NCI-H128 (cell line): ENCODE data around the gene CRYBG3.

Source experiments
- DNase-seq: peaks from one replicate; lab custom pipeline; 2025; ENCODE audit not compliant: unreplicated experiment; lab: John Stamatoyannopoulos, UW

Gene CRYBG3

DNA sequence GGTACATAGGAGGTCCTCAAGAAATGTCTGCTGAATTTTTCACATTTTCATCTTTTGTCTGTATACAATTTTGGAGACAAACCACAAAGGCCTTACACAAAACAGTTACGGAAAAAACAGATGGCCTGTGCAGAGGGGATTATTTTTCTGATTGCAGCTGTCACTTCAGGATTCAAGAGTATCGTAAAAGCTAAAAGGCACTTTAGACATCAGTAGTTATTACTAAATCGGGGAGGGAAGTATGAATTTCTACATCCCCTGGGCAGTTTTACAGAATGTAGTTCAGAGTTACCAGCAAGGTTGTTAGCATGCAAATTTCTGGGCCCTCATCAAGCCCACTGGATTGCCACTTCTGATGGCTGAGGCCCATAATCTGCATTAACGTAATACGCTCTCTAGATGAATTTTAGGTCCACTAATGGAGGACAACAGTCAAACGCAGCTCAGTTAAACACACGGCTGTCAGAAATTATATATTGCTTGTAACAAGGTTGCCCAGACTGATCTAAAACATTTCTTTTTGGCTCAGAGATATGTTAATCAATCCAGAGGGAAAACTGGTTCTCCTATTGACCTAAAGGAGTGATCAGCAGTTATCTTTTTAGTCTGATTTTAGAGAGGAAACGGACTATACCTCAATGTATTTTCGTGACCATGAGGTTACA lies 149.3 kb downstream of the CRYBG3 start:
- DNase-seq, result no peak

DNA sequence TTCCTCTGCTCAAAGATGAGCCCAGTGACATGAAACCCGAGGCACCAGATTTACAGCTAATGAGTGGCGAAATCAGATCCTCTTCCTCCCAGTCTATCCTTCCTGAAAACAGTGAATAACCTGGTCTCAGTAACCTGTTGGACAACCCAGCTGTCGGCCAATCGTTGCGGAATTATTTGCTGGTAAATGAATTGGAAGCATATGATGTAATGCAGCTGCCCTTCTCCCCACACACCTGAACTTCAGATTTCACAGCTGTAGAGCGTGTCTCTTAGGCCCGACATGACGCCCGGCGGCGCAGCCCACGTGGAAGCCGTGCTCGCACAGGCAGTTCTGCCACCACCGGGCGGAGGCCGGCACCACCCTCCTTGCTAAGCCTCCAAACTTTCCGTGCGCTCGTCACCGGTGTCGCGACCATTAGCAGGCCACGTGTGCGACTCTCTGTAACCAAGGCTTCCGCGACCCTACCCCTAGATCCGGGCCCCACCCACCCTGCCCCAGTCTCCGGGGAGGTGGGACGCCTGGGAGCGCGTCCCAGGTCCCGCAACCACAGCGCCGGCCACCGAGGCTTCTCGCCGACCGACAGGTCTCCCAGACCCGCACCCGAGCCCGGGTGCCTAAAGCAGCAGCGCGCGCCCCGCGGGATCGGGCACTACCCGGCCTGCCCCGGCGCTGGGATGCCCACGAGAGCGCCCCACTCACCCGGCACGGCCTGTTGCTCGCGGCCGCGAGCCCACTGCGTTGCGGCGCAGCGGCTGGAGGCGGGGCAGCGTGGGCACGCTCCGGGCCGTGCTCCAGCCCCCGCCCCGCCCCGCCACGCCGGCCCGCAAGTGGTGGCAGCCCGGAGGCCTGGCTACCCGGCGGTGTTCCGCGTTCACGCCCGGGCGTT lies 150.1 kb downstream of the CRYBG3 start, which contains the start of gene RIOX2:
TSS of gene RIOX2 (minus strand) at position 753 of the 889 bp plus-strand sequence. CDS start 4,838 bp downstream, outside the sequence.
- no peak for DNase-seq

DNA sequence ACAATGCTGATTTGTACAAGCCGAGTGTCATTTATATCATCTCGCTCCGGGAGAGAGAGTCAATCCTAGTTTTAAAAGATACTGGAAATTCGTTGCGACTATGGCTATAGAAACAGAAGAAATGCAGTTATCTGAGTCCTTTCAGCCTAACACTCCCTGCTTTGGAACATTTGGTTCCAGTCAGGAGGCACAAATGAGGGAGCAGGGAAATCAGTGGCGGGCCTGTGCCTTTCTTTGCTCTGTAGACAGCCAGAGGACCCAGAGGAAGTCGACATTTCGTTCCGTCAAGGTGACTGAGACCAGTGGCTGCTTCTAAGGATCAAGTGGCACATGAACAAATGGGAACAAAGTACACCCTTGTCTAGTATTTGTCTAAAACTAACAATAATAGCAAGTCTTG lies 151.2 kb downstream of the CRYBG3 start:
- no peak for DNase-seq

DNA sequence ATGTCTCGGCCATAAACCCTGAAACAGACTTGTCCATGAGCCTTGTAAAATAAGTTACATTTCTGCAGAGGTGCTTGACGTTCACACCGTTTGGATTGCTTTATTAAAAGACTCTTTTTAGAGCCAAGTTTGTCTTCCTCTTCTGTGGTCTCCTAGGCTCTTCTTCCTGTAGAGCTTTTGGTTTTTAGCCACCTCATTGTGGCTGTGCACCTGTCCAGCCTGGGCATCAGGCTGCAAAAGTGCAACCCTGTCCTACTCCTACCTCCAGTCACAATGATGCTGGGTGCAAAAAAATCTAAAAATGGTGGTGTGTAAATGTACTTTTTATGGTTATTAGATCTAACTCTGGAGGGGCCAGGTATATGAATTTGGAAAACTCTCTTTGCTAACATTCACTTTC lies 153.2 kb downstream of the CRYBG3 start:
- no peak for DNase-seq

DNA sequence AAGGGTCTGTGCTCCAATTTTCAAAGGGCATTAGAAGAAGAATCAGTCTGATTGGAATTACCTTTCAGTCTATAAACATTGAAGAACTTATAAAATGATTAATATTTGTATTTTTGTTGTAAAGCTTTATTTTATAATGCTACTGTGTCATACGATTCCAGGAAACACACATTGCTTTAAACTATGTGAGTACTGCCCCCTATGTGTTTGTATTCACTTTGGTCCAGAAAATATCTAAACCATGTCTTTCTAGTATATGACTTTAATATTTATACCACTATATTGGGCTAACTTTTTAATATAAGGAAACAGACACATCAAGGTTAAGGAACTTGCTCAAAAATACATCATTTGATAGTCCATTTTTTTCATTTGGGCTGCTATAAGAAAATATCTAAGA lies 153.7 kb downstream of the CRYBG3 start:
- DNase-seq, result no peak

DNA sequence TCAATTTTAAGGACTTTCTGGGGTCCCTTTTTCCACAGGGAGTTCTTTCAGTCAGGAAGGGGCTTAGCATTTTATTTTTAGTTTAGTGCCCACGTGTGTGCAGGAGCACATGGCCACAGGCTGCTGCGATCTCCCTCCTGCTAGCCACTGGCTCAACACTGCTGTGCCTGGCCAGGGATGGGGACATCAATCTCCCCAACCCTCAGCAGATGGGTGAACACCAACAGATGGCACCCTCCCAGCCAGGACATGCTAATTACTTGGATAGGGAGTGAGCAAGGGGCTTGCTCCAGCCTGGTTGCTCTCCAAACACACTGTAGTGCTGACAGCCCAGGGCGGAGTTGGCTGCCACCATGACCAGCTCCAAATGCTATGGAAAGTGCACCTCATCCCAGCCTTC lies 157.8 kb downstream of the CRYBG3 start:
- DNase-seq, result no peak

DNA sequence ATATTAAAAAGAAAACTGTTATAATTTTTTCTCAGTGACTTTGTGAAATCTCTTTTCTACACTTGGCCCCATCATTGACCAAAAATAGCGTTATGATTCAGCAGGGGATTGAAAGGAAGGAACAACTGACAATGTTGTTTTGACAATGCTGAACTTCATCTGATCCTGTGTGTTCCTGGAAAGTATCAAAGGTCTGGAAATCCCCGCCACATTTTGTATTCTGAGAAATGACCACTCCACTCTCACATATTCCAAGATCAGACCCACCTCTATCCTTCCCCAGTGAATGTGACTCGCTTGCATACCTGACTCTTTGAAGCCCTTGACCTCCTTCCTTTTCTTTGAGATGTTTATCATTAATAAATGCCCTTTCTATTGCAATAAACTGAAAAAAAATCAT lies 160.1 kb downstream of the CRYBG3 start:
- no peak for DNase-seq

DNA sequence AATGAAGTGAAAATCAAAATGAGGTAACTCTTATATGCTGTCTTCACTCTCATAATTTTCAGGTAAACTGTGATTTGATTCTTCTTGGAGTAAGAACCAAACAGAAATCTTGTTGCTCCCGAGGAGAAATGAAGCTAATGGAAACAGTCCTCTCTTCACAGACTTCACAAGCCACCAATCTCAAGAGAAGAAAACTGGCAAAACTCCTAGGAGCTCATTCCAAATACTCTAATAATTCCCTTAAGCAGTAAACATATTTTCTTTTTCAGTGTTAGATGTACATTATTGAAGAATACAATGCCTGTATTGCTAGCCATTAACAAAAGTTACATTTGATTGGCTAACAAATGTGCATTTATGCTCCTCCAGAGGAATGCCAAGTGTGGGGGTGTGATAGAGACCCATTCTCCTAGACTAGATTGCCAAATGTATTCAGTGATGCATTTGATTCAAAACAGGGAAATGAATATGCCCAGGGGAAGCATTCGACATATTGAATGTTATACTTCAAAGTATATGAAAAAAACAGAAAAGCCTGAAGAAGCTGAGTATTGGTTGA lies 162.2 kb downstream of the CRYBG3 start:
- DNase-seq, result no peak

DNA sequence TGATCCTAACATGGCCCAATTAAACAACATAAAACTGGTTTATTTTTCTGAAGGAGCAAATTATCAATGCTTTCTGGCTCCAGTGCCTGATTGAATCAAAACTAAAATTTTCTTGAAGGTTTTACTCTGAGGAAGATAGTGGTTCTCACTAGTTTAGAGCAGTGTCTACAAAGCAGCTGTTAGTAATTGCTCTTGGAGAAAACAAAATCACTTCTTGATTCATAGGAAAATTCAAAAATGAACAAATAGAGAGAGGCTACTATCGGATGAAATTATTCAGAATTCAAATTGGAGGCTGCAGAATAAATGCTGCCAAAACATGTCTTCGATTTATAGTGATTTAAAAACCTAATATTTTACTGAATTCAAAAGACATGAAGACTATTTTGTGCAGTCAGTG lies 165.5 kb downstream of the CRYBG3 start:
- DNase-seq, result no peak

DNA sequence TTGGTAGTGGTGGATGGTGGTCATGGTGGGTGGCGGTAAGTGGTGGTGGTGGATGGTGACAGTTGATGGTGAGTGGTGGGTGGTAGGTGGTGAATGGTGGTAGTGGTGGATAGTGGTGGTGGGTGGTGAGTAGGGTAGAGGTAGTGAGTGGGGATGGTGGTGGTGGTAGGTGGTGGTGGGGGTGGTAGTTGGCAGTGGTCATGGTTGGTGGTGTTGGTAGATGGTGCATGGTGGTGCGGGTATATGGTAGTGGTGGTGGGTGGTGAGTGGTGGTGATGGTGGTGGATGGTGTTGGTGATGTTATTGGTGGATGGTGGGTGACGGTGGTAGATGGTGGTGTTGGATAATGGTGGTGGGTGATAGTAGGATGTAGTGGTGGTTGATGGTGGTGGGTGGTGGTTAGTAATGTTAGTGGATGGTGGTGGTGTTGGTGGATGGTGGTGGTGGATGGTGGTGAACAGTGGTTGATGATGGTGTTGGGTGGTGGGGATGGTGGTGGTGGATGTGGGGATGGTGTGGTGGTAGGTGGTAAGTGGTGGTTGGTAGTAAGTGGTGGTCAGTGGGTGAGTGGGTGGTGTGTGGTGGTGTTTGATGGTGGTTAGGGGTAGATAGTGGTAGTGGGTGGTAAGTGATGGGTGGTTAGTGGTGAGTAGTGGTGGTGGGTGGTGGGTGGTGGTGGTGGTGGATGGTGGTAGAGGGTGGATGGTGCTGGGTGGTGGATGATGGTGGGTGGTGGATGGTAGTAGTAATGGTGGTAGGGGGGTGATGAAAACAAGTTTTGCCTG lies 167.2 kb downstream of the CRYBG3 start:
- DNase-seq, result no peak

DNA sequence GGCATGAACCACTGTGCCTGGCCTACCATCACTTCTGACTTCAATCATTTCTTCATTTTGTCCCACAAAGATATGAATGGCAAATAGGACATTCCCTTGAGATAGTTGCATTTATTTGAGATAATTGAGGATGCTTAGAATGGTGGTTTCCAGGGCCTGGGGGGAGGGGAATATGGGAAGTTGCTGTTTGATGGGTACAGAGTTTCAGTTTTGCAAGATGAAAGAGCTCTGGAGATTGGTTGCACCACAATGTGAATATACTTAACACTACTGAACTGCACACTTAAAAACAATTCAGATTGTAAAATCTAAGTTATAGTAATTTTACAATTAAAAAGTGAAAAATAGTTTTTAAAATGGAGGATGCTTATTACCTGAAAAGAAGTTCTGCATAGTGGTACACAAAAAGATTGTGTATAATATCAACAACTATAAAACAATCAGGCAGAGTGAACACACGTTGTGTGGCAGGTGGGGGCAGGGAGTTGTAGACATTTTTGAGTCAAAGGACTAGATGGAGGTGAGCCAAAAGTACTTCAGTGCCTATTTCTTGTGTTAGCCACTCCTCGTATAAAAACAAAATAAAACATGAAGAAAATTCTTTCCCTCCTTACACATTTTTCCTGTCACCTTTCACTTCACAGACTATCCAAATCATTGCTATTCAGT lies 168.9 kb downstream of the CRYBG3 start:
- no peak for DNase-seq

DNA sequence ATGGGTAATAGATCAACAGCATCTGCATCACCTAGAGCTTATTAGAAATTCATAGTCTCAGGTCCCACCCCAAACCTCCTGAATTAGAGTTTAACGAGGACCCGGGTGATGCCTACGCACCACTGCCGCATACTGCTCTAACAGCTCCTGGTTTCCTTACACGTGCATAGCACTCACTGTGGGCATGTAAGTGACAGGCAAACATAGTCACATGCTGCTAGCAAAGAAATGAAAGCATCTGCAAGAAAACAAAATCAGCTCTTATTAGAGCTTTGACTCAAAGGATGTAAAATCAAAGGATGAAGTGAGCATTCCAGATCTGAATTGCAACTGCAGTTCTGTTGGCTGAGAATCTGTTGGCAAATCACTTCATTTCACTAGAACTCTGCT lies 169.5 kb downstream of the CRYBG3 start:
- DNase-seq, result no peak

DNA sequence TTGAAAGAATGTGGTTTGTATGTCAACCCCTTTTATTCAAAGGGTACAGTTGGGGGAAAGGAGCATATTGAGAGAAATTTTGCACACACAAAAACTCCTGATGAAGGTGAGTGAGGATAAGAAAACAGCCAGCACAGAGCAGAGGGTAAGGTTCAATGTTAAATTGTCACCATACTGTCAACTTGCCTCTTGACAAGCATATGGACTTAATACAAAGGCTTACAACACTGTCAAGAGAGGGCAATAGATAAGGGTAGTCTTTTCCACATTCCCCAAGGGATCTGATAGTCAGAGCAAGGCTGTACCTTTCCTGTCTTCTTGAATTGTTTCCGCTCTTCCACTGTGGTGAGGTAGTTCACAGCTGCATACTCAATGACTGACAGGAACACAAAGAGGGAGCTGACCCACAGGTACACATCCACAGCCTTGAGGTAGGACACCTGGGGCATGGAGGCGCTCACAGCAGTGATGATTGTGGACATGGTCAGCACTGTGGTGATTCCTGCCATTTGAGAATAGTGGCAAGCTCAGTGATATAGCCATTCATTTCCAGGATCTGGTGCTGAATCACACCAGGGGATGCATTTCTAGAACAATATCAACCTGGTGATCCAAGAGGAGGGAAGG lies 170.8 kb downstream of the CRYBG3 start:
- no peak for DNase-seq

DNA sequence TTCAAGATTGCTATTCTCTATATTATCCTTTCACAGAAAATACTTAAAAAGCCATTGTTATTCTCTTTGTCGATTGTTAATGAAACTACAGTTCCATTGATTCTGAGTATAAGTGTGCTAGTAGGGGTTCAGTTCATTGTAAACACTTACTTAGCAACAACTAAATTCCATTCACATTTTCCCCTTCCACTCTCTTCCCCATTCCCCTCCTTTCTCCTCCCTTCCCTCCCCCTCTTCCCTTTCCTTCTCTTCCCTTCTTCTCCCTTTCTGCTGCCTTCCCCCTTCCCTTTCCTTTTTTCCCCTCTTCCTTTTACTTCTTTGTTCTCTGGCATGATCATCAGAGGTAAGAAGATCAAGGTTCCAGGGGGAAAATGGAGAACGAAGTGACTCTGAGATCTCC lies 171.7 kb downstream of the CRYBG3 start:
- no peak for DNase-seq

DNA sequence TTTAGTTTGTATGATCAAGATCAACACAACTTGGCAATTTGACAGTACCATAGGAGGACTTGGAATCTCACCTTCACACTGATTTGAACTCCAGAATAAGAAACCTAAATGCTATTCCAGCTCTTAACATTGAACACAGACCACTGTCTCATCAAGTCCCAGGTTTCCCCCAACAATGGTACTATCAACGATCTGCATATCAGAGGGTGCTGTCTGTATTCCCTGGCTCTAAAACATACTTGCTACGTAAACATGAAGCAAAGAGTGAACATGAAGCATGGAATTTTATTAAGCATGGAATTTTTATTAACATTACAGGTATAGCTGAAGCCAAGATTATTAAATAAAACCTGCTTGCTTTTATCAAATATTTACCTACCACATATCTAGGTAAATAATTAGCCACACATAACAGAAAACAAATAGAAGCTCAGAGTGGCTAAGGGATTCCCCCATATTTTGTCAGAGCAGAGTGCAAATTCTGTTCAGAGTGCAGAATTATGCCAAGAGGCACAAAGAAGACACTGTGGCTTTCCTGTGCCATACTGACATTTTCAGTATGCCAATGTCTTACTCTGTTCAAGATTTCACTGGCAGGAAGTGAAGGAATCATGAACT lies 172.6 kb downstream of the CRYBG3 start:
- no peak for DNase-seq
